GM10266 (cell line): ENCODE results near the gene SYCN.
"Not testable (repeated sequence)": the region's sequence is repeated elsewhere in the genome, so short reads cannot be mapped to it uniquely, and the experiment has no call there.

ENCODE experiments used
- DNase-seq: peaks from one replicate; pipeline ENCODE4 v3.0.0; 2012; ENCODE audit errors: extremely low spot score
- CTCF ChIP-seq: IDR thresholded peaks from 2 replicates; pipeline ENCODE4 v1.5.1; 2012; ENCODE audit warnings: mild to moderate bottlenecking, low read depth; ENCODE audit not compliant: control insufficient read depth, insufficient read depth; ENCODE audit errors: missing control alignments

Gene SYCN

DNA sequence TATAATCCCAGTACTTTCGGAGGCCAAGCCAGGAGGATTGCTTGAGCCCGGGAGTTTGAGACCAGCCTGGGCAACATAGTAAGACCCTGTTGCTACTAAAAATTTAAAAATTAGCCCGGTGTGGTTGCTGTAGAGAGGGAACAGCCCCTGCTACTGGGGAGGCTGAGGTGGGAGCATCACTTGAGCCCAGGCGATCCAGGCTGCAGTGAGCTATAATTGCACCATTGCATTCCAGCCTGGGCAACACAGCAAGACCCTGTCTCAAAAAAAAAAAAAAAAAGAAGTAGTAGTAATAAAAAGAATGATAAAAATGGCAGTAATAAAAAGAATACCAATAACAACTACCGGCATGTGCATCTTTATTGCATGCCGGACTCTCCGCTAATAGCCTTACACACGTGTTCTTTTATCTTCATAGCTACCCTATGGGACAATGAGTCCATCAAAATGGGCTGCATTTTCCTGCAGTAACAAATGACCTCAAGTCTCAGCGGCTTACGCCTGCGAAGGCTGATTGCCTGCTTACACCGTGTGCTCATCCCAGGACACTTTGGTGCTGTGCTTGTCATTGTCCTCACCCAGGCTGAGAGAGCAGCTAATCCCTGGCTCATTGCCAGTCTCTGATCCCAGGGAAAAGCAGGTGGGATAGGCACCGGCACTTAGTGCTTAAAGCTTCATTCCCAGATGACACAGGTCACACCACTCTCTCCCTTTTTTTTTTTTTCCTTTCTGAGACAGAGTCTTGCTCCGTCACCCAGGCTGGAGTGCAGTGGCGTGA, 14.4 kb upstream of the SYCN start:
- no peak for TF ChIP-seq CTCF

GRCh38 chr19:39217094-39217493, 13.0 kb upstream of the SYCN start:
- DNase-seq: no peak
- no peak for TF ChIP-seq CTCF

More for the DNA sequence above, 14.4 kb upstream of the SYCN start:
- DNase-seq: no peak

DNA sequence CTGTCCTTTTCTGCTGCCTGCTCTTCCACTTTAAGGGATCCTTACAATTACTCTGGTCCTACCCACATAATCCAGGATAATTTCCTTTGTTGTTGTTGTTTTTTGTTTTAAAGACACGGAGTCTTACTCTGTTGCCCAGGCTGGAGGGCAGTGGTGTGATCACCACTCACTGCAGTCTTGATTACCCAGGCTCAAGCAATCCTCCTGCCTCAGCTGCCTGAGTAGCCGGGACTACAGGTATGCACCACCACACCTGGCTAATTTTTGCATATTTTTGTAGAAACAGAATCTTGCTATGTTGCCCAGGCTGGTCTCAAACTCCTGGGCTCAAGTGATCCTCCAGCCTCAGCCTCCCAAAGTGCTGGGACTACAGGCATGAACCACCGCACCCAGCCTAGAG, 11.3 kb upstream of the SYCN start:
- DNase-seq: not testable (repeated sequence)

GRCh38 chr19:39212375-39212742, 8.3 kb upstream of the SYCN start:
- DNase-seq: no peak
- TF ChIP-seq CTCF: peak; percentile 46

DNA sequence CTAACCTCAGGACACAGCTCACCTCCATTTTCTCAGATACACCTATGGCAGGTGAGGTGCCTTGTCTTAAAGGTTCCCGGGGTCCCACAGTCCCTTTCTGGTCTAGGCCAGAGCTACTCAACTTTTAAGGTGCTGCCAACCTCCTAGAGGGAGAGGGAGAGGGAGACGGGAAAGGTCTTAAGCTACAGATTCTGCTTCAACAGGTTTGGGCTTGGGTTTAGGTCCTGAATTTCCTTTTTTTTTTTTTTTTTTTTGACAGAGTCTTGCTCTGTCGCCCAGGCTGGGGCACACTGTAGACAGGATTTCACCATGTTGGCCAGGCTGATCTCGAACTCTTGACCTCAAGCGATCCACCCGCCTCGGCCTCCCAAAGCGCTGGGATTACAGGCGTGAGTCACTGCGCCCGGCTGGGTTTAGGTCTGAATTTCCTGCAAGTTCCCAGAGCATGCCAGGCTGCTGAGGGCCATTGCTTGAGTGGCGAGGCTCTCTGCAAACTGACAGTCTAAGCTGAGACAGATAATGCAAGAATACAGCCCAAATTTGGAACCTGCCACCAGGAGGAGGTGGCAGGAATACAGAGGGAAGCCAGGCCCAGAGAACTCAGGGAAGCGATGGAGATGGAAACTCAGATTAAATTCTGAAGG, 7.8 kb upstream of the SYCN start:
- TF ChIP-seq CTCF: no peak
- DNase-seq: no peak

GRCh38 chr19:39209196-39209595, 5.1 kb upstream of the SYCN start:
- TF ChIP-seq CTCF: no peak
- DNase-seq: no peak

DNA sequence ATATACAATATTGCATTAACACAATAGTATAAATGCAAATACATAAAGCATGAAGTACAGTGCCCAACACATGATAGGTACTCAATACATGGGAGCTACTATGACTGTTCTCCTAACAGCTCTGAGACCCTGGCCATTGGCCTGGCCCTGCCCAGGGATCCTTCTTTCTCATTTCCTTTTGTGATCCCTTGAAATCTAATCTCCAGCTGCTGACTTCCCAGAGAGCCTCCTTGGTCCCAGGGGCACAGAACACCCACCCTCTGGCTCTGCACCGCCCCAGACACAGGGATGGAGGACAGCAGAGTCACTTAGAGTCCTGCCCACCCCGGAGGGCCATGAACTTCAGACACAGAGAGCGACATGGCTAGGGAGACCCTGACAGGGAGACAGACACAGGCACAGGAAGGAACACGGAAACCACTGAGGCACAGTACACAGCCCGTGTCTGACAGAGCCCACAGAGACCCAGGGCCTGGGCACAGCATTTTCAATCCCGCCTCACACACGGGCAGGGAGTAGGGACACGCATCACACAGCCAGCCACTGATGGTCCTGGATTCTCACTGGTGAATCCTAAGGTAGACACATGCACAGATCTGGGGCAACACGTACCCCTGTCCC, 4.2 kb upstream of the SYCN start:
- no peak for DNase-seq
- no peak for TF ChIP-seq CTCF
